Measurements from ENCODE around the gene PNLIPRP3.

The PNLIPRP3 gene

GRCh38 chr10:116490028-116490662 is 62.5 kb downstream of the PNLIPRP3 start:
- TF ChIP-seq, protein P1, sequence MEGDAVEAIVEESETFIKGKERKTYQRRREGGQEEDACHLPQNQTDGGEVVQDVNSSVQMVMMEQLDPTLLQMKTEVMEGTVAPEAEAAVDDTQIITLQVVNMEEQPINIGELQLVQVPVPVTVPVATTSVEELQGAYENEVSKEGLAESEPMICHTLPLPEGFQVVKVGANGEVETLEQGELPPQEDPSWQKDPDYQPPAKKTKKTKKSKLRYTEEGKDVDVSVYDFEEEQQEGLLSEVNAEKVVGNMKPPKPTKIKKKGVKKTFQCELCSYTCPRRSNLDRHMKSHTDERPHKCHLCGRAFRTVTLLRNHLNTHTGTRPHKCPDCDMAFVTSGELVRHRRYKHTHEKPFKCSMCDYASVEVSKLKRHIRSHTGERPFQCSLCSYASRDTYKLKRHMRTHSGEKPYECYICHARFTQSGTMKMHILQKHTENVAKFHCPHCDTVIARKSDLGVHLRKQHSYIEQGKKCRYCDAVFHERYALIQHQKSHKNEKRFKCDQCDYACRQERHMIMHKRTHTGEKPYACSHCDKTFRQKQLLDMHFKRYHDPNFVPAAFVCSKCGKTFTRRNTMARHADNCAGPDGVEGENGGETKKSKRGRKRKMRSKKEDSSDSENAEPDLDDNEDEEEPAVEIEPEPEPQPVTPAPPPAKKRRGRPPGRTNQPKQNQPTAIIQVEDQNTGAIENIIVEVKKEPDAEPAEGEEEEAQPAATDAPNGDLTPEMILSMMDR (IDR thresholded peaks at IDR 0.05; ENCODE audit: insufficient read depth, low read depth, low read length, missing control alignments) = peak; percentile 49
- H3K4me3 ChIP-seq (ENCODE audit: low read depth, low read length) = no peak overlapping the region
- DNase-seq (ENCODE audit: low read depth) = peak; percentile 9

GRCh38 chr10:116504786-116505185 is 77.1 kb downstream of the PNLIPRP3 start:
- TF ChIP-seq, protein P1 (IDR thresholded peaks at IDR 0.05; ENCODE audit: insufficient read depth, low read depth, low read length, missing control alignments) = no peak

DNA sequence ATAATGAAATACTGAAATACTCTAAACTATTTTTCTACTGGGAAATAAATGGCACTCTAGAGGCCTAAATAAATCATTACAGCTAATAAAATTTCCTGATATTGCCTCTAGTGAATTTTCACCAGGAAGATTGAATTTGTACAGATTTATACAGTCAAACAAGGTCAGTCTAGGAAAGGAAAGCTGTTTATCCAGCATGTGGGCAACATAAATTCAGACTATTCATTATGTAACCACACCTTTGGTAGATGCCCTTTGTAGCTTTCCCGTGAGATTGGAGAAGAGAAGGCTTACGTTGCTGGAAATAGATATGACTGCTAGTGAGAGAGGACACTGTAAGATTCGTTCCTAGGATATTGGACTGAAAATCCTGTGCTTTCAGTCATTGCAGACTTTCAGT is 82.9 kb downstream of the PNLIPRP3 start:
- no peak for DNase-seq (ENCODE audit: low read depth)
- H3K4me3 ChIP-seq (ENCODE audit: low read depth, low read length) = no peak overlapping the region
- TF ChIP-seq, protein P1 (IDR thresholded peaks at IDR 0.05; ENCODE audit: insufficient read depth, low read depth, low read length, missing control alignments) = no peak

More at GRCh38 chr10:116504786-116505185, 77.1 kb downstream of the PNLIPRP3 start:
- no peak for DNase-seq (ENCODE audit: low read depth)
- H3K4me3 ChIP-seq (ENCODE audit: low read depth, low read length) = no peak overlapping the region

GRCh38 chr10:116511365-116511764 is 83.7 kb downstream of the PNLIPRP3 start:
- DNase-seq (ENCODE audit: low read depth) = no peak
- H3K4me3 ChIP-seq (ENCODE audit: low read depth, low read length) = no peak overlapping the region
- TF ChIP-seq, protein P1 (IDR thresholded peaks at IDR 0.05; ENCODE audit: insufficient read depth, low read depth, low read length, missing control alignments) = no peak

DNA sequence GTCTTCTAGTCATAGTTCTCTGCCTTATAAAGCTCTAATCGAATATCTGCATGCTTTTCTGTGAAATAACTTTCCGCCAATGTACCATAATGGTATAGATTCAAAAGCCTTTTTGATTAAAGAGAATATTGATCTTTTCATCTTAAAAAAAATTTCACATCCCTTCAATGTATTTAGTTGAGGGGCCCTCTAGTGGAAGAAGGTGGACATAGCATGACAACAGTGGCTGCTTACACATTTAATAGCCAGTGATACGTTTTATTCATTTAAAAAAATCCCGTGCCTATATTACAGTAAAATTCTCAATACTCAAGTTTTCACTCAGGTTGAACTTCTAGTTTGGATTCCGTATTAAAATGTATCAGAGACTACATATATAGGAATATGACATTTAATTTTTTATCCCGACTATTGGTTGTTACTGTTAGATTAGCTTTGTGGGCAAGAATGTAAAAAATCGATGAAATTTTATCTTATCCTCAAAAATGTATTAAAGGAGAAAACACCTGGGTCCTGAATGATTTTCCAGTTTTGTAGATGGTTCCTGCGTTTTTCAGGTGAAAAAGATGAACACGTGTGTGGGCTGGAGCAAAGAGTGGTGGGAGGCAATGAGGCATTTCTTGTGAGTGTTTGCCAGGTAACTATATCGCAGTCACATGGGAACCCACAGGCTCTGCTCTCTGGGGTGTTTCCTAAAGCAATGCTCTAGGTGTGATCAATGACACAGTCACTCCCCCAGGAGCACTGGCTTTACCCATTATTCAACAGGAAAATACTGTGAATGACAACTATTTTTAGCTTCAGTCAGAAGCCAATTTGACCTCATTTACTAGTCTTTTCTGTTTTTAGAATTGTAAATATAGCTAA is 94.0 kb downstream of the PNLIPRP3 start:
- peak; percentile 47 for DNase-seq (ENCODE audit: low read depth)
- TF ChIP-seq, protein P1 (IDR thresholded peaks at IDR 0.05; ENCODE audit: insufficient read depth, low read depth, low read length, missing control alignments) = peak; percentile 73
- no peak overlapping the region for H3K4me3 ChIP-seq (ENCODE audit: low read depth, low read length)

DNA sequence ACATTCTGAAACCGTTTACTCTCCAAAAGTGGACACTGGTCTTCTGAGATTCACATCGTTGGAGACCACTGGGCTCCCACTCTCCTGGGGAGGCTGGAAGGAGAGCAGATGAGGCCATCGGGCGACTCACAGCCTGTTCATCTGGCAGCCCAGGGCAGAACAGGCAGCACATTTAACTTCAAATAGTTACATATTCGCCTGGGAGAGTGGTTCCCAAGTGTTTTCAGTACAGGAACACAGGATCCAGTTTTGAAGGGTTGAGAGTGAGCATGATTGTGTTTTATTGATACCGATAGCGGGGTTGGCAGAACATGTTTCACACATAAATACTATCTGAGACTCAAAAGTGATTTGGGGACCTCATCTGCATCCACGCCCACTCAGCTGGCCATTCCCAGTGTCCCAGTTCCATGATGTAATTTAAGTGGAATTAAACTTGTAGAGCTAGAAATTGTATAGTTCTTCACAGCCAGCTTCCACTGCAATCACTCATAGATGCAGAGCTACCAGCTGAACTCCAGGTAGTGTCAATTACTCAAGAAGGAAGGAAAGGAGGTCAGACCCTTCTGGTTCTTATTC is 95.2 kb downstream of the PNLIPRP3 start:
- DNase-seq (ENCODE audit: low read depth) = no peak
- TF ChIP-seq, protein P1 (IDR thresholded peaks at IDR 0.05; ENCODE audit: insufficient read depth, low read depth, low read length, missing control alignments) = no peak
- H3K4me3 ChIP-seq (ENCODE audit: low read depth, low read length) = no peak overlapping the region

Measured in GM12865 (cell line).